SK-N-SH (cell line): Measurements from ENCODE around the gene GRAP. TPM values are rescaled to one million over a fixed set of nuclear protein-coding genes. Genes with fewer than 3 reads are reported as not detected.
"Not testable (repeated sequence)": the region's sequence is repeated elsewhere in the genome, so short reads cannot be mapped to it uniquely, and the experiment has no call there.

Experiments
- CTCF ChIA-PET: fragments of 300-600, 350-600 bp; formaldehyde crosslinking; extraction: SDS; loops from one replicate; lab custom pipeline; 2021; lab: Yijun Ruan, JAX
- POLR2A ChIA-PET: fragments of 350-600 bp; sonication (Branson Sonifier 250); formaldehyde crosslinking; extraction: SDS; loops from one replicate; lab custom pipeline; 2020; ENCODE audit warnings: antibody characterized with exemption, inconsistent platforms; lab: Yijun Ruan, JAX
- DNase-seq: peaks from one replicate; pipeline ENCODE4 v3.0.0; 2012
- H2AFZ ChIP-seq: fragments of 200-600 bp; sonication (generic); 2 replicates; pipeline ENCODE4 v1.8.1; 2016; ENCODE audit warnings: antibody characterized with exemption, mild to moderate bottlenecking, low read depth
- H3F3A ChIP-seq: fragments of 200-600 bp; sonication (generic); replicated peaks from 2 replicates; pipeline ENCODE3; 2016; ENCODE audit warnings: antibody characterized with exemption, mild to moderate bottlenecking; ENCODE audit not compliant: insufficient read depth
- H3K27ac ChIP-seq, 2 experiments: fragments of 200-500 bp in 1 of 2; fragments of 200-600 bp in 1 of 2; sonication (Bioruptor generic) in 1 of 2; sonication (generic), shearing (Covaris generic) in 1 of 2; 2 replicates each; pipeline versions ENCODE4 v1.5.1 to v1.6.1; 2014 to 2016; ENCODE audit warnings: low read depth in 2 of 2, inconsistent platforms in 1 of 2, low read length in 1 of 2, mild to moderate bottlenecking in 1 of 2, mixed read lengths in 1 of 2
- H3K27me3 ChIP-seq: fragments of 200-600 bp; sonication (generic), shearing (Covaris generic); 2 replicates; pipeline ENCODE4 v1.6.1; 2016; ENCODE audit warnings: mixed run types; ENCODE audit not compliant: insufficient read depth
- H3K36me3 ChIP-seq, 2 experiments: fragments of 200-500 bp in 1 of 2; fragments of 200-600 bp in 1 of 2; sonication (Bioruptor generic) in 1 of 2; sonication (generic) in 1 of 2; replicated peaks in 1 of 2; 2 replicates each; pipeline versions ENCODE3 to v1.5.1; 2014 to 2016; ENCODE audit warnings: low read length in 1 of 2, mild to moderate bottlenecking in 1 of 2; ENCODE audit not compliant: insufficient read depth in 2 of 2, control insufficient read depth in 1 of 2
- H3K4me1 ChIP-seq, 2 experiments: fragments of 200-500 bp in 1 of 2; fragments of 200-600 bp in 1 of 2; sonication (Bioruptor generic) in 1 of 2; sonication (generic), shearing (Covaris generic) in 1 of 2; 2 replicates each; pipeline versions ENCODE4 v1.5.1 to v1.6.1; 2014 to 2016; ENCODE audit warnings: low read depth in 1 of 2, low read length in 1 of 2, mixed run types in 1 of 2; ENCODE audit not compliant: insufficient read depth in 2 of 2, control insufficient read depth in 1 of 2
- H3K4me2 ChIP-seq: fragments of 200-600 bp; sonication (generic), shearing (Covaris generic); 2 replicates; pipeline ENCODE4 v1.6.1; 2017; ENCODE audit warnings: mixed run types
- H3K4me3 ChIP-seq, 2 experiments: fragments of 200-500 bp in 1 of 2; fragments of 200-600 bp in 1 of 2; sonication (Bioruptor generic) in 1 of 2; sonication (generic), shearing (Covaris generic) in 1 of 2; 2 replicates each; pipeline versions ENCODE4 v1.5.1 to v1.8.1; 2014 to 2016; ENCODE audit warnings: low read depth in 2 of 2, inconsistent platforms in 1 of 2, low read length in 1 of 2, mild to moderate bottlenecking in 1 of 2, mixed read lengths in 1 of 2, moderate library complexity in 1 of 2
- H3K79me2 ChIP-seq: fragments of 200-600 bp; sonication (generic); 2 replicates; pipeline ENCODE4 v1.8.1; 2017; ENCODE audit warnings: mild to moderate bottlenecking; ENCODE audit not compliant: insufficient read depth
- H3K9ac ChIP-seq: fragments of 200-600 bp; sonication (generic); 2 replicates; pipeline ENCODE4 v1.6.1; 2017; ENCODE audit warnings: mixed run types
- H3K9me2 ChIP-seq: fragments of 200-600 bp; sonication (generic); 2 replicates; pipeline ENCODE4 v1.6.1; 2017; ENCODE audit warnings: mixed run types
- H3K9me3 ChIP-seq: fragments of 200-600 bp; sonication (generic); 2 replicates; pipeline ENCODE4 v1.6.1; 2017; ENCODE audit warnings: mixed run types, mild to moderate bottlenecking, moderate library complexity
- H4K20me1 ChIP-seq: fragments of 200-600 bp; sonication (generic); 2 replicates; pipeline ENCODE4 v1.6.1; 2017; ENCODE audit warnings: mild to moderate bottlenecking, mixed run types; ENCODE audit not compliant: insufficient read depth
- WGBS: methylation state at CpG from one replicate; pipeline ENCODE4 v1.1.6; 2017; ENCODE audit warnings: low lambda C conversion rate; 5-methylcytosine and 5-hydroxymethylcytosine counted together
- polyA plus RNA-seq, 3 experiments: library from polyadenylated mRNA; depleted of rRNA; stranded (reverse); fragments of >200 nt; gene quantifications; 2 replicates each; pipeline ENCODE4 v1.2.3, GENCODE V29; 2012

The GRAP gene
- polyA plus RNA-seq, 1 of the 3 experiments (the other 2 are of a cell fraction): 0.02 TPM

GRCh38 chr17:19077386-19077785 lies 30.6 kb upstream of the GRAP start:
- H3K27me3 ChIP-seq, H4K20me1 ChIP-seq, H2AFZ ChIP-seq, DNase-seq, H3K36me3 ChIP-seq, H3K9me3 ChIP-seq, H3K9ac ChIP-seq, H3K27ac ChIP-seq, H3K9me2 ChIP-seq, H3K4me2 ChIP-seq, CTCF ChIA-PET, POLR2A ChIA-PET, H3K79me2 ChIP-seq, H3K4me3 ChIP-seq, H3F3A ChIP-seq, H3K4me1 ChIP-seq: not testable (repeated sequence)
- no CpG with 5 or more reads among the region's 3 CpGs for WGBS

DNA sequence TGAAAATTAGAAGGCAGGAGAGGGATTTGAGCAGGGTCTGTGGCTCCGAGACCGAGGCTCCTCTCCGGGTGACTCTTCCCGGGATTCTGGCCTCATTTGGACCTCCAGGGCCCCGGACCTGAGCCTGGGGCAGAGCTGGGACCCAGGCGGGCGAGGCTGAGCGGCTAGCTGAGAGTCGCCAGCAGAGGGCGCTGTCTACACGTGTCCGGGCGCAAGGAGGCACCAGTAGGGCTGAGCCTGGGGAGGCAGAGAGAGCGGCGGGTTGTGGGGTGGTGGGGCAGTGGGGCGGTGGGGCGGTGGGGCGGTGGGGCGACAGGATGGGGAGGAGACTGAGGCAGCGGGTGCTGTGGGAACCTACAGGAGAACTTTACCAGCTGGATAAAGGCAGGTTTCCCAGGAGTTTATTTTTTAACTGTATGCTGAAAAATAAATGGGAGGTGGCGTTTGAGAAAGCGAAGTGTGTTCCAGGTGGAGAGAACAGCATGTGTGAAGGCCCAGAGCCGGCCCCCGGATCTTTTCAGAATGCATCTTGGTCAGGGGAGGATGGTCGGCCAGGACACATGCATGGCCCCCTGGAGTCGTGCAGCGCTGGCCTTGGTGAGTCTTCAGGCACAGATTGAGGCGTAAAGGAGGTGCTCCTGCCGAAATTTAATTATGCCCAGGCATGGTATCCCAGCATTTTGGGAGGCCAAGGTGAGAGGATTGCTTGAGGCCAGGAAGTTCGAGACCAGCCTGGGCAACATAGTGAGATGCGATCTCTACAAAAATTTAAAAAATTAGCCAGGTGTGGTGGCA lies 29.8 kb upstream of the GRAP start:
- H4K20me1 ChIP-seq, H3K9me3 ChIP-seq, H3K4me3 ChIP-seq, POLR2A ChIA-PET, H3K27me3 ChIP-seq, H3K9ac ChIP-seq, H3K9me2 ChIP-seq, H3K36me3 ChIP-seq, H3F3A ChIP-seq, H2AFZ ChIP-seq, CTCF ChIA-PET, H3K79me2 ChIP-seq, H3K27ac ChIP-seq, H3K4me2 ChIP-seq, H3K4me1 ChIP-seq, DNase-seq: not testable (repeated sequence)
- 24% methylated on average over 16 of the region's 31 CpGs for WGBS

- POLR2A ChIA-PET, H3K27ac ChIP-seq: not testable (repeated sequence)
Measured at GRCh38 chr17:19070318-19071168, 23.8 kb upstream of the GRAP start.

GRCh38 chr17:19064378-19064777 lies 17.6 kb upstream of the GRAP start:
- H3K4me2 ChIP-seq, H2AFZ ChIP-seq, H4K20me1 ChIP-seq, DNase-seq, H3K4me1 ChIP-seq, H3K27me3 ChIP-seq, H3K4me3 ChIP-seq, POLR2A ChIA-PET, H3K9ac ChIP-seq, H3K9me3 ChIP-seq, H3K27ac ChIP-seq, H3K79me2 ChIP-seq, H3K36me3 ChIP-seq, CTCF ChIA-PET, H3K9me2 ChIP-seq, H3F3A ChIP-seq: not testable (repeated sequence)
- WGBS: no CpG with 5 or more reads among the region's 17 CpGs

More at GRCh38 chr17:19070318-19071168, 23.8 kb upstream of the GRAP start:
- H3K9ac ChIP-seq, CTCF ChIA-PET, H3K4me3 ChIP-seq, DNase-seq, H3K4me1 ChIP-seq, H3K9me3 ChIP-seq, H3K36me3 ChIP-seq, H3K4me2 ChIP-seq, H3K27me3 ChIP-seq, H3K79me2 ChIP-seq, H2AFZ ChIP-seq, H3K9me2 ChIP-seq, H3F3A ChIP-seq, H4K20me1 ChIP-seq: not testable (repeated sequence)
- WGBS: no CpG with 5 or more reads among the region's 34 CpGs
